ENCODE data around the gene ZNRF3.
"Not testable (repeated sequence)": the region's sequence is repeated elsewhere in the genome, so short reads cannot be mapped to it uniquely, and the experiment has no call there.

The ZNRF3 gene

DNA sequence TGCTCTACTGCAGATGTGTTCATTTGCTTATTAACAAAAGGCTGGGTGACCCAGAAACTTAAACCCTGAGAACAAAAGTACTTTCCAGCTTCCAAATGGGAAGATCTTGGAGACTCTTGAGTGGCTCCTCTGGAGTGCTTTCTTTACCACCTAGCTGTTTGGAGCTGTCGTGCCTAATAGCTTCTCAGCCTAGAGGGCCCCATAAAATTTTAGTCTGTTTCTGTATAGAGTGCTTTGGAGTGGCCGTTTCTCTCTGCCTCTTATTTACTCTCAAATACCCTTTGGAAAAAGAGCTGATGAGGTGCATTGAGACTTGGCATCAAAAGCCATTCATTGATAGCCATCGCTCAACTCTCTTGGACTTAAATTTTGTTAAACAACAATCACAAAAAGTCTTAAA is 50.7 kb downstream of the ZNRF3 start:
- no peak for DNase-seq

DNA sequence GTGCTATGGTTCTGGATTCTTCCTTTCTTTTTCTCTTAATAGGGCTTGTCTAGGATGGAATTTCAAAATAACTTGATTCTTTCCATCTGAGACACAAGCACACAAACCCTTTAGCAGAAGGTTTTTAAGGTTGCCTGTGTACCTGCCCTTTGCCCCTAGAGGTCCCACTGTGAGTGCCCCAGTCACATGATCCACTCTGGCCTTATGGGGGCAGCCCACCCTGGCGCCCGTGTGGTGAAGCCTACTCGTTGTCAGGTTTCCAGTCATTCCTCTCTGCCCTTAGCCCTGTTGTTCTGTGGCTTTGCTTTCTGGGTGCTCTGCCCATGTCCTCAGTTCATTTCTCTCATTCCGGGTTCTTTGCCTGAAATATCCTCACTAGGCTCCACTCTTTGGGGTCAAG is 51.8 kb downstream of the ZNRF3 start:
- no peak for DNase-seq

DNA sequence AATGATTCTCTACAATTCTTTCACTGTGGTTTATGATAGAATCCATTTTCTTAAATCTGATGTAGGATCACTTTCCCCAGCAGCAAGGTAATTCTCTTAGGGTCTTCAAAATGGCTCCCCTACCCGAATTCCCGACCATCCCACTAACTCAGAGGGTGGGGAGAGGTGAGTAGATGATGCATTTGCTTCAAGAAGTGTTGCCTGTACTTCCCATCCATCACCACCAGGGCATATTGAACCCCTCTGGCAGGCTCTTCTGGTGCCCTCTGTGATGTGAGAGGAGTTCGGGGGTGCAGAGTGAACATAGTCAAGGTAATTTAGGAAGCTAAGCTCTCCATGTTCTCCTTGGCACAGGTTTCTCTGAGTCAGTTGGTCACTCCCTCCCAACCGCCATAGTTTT is 52.3 kb downstream of the ZNRF3 start:
- no peak for DNase-seq

DNA sequence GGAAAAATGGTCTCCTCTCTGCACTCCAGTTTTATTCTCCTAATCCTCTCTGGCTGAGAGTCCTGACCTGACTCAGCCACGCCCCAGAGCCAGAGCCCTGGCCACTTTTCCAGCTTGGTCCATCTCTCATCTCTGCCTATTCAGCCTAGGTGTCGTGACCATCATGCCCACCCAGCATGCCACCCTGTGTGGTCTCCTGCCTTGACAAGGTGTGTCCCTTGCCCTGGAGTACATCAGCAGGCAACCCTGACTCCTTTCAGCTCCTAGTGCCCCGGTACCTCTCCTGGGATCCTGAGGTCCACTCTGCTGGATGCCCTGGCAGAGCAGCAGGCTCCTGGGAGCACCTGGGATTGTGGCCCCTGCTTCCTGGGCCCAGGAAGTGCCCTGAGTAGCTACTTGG is 52.8 kb downstream of the ZNRF3 start:
- no peak for DNase-seq

DNA sequence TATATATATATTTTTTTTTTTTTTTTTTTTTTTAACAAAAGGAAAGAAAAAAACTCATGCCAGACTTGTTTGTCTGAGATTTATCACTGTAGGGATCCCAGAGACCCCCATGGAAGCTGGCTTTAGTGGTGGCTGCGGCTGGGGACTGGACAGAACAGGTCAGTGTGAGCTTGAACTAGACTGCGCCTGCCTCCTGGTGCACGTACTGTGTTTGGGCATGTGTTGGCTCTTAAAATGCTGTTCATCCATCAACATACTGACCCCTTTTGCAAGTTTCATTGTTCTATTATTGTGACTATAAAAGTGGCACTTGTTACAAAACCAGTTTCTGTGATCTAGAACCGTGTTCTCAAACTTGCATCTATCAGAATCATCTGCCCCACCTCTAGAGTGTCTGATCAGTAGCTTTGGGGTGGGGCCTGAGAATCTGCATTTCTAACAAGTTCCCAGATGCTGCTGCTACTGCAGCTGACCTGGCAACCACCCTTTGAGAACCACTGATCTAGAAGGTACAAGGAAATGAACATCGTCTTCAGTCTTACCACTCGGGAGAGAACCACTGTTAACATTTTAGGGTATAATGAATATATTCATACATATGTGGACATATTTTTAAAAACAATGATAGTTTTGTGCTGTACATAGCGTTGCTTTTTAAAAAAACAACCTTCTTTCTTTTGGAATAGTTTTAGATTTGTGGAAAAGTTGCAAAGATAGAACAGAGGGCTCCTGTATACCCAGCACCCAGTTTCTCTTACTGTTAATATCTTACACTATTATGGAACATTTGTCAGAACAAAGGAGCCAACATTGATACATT is 54.0 kb downstream of the ZNRF3 start:
- no peak for DNase-seq

DNA sequence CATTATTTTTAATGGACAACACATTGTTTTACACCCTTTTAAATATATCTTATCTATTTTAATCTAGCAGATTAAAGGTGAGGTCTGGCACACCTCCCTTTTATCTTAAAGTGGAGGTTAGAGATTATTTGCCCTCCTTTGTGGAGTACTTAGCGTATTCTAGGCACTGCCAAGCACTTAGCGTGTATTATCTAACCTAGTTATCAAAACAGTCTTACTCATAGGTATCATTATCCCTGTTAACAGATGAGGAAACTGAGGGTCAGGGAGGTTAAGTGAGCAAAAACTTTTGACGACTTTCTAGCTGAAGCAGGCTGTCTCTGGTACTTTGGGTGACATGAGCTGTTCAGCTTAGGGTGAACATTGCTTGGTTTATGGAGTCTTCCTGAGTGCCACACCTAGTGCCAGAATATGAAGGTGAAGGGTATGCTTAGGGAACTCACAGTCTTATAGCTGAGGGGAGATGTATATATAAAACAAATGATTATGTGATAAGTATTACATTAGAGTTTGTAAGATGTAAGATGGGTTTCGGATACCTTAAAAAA is 55.0 kb downstream of the ZNRF3 start:
- DNase-seq, result no peak

DNA sequence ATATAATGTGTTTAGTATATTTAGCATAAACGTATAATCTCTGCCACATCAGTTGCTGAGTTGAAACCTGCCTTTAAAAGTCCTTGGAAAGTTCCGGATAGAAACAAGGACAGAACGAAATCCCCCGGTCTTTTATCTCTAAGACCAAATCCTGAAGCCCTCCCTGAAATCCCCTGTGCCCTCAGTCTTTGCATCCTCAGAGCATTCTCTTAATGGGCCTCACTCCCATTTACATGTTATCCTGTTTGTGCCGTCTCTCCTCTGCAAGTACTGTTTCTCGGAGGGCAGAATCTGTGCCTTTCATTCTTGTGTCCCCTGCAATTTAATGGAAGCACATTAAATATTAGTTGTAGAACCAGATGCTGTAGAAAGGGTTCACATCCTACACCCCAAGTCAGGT is 56.0 kb downstream of the ZNRF3 start:
- no peak for DNase-seq

DNA sequence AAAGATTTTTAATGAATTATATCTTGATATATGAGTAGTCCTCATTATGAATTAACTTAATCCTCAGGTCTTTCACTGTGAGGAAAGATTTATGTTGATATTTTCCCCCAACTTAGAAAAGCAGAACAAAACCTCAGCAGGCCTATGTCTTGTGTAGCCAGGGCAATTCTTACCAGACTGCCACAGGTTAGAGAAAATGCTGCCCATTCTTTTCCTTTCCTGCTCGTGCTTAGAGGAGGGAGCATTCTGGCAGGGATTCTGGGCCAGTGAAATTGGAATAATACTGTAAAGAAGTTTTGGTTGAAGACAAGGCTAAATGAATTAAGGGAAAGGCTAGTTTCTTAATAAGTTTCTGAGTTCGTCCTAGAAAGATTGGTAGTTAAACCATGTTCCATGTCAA is 56.6 kb downstream of the ZNRF3 start:
- no peak for DNase-seq

DNA sequence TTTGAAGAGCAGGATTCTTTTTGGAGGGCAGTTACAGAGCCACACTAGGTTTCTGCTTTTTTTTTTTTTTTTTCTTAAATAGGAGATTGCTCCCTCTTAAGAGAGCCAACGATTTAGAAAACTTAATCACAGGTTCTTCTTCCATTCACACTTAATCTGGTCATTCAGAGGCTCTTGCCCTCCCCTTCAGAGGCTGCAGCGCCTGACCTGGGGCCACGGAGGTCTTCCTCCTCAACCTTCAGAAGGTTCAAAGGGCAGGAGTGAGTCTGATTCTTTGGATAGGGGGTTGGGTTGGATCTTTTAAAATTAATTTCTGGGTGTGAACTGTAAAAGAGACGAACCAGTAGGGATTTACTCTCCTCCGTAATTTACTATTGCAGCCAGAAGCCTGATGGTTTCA is 57.1 kb downstream of the ZNRF3 start:
- DNase-seq, result no peak

DNA sequence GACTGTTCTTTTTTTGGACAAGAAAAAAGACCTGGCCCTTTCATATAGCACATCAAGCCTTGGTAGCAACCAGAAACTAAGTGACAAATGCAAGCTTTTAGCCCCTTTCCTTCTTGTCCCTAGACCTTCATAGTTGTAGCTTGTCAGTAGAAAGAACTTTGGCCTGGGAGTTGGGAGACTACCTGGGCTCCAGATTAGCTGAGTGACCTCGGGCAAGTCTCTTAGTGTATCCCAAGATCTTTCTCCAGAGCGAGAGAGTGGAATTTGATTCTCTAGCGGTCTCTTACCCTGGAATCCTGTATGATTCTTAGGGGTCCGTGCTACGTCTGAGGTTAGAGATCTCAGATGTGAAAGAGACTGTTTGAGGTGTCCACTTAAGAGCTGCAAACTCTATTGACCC is 59.0 kb downstream of the ZNRF3 start:
- no peak for DNase-seq

DNA sequence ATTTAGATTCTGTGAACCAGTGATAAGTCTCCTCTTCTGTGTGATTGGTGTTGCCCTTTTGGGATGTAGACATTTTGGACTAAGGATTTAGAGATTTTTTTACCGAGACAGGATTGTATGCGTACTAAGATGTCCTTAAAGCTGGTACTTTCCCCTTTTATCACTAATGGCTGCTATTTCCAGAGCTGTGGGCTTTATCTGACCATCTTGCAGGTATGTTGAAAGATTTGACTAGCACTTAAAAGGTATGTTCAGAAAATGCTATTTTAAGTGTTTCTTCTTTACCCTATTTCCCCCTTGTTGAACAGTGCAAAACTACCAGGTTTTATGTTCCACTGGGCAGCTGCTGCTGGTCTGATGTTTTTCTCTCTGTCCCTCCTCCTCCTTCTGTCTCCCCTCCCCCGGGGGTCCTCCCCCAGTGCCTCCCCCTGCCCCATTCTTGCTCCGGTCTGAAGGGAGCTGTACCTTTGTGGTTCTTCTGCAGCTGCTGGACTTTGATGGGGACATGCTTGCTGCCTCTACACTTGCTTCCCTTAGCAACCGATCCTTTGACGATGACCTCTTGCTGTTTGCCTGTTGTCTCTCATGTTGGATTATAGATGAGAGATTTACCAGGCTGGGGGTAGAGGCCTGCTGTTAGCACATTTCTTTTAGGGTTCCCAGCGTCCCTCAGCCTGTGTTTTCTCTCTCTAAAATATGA is 59.6 kb downstream of the ZNRF3 start:
- no peak for DNase-seq

DNA sequence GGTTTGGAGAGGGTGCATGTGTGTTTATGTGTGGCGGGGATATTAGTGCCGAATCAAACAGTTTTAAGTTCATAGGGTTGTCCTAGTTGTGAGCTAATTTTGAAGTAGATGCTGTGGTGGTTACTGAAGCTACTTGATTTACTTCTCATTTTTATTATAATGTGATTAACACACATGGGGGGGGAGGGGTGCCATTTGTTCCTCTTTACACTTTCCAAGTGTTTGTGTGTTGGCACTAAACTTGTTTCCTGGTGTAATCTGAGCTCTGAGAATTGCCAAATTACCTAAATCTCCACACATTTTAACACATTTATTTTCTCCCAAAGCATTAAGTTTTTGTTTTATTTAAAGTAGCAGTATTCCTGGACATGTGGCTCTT is 60.1 kb downstream of the ZNRF3 start:
- DNase-seq, result no peak

DNA sequence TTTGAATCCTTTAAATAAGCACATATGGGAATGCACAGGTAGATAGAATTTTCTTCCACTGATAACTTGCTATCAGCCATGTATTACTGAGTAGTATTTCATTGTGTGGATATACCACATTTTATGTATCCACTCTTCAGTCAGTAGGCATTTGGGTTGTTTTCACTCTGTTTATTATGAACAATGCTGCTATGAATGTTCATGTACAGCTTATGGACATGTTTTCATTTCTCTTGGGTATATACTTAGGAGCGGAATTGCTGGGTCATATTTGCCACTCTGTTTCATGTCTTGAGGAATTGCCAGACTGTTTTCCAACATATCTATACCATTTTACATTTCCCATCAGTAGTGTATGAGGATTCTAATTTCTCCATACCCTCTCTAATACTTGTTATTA is 63.8 kb downstream of the ZNRF3 start:
- DNase-seq, result no peak

DNA sequence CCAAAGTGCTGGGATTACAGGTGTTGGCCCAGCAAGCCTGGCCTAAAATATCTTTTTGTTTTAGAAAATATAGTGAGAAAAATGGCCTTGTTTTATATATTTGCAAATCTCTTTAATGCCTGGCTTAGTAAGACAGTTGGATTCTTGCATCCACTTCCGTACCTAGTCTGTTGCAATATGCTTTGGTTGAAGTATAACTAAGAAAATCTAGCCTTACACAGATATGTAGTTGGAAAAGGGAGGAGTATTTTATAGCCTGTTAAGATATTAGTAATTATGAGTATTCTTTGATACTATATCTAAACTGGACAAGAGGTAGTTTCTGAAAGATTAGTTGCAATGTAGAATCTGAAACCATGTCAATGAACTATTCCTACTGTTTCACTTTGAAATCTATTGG is 65.1 kb downstream of the ZNRF3 start:
- no peak for DNase-seq

DNA sequence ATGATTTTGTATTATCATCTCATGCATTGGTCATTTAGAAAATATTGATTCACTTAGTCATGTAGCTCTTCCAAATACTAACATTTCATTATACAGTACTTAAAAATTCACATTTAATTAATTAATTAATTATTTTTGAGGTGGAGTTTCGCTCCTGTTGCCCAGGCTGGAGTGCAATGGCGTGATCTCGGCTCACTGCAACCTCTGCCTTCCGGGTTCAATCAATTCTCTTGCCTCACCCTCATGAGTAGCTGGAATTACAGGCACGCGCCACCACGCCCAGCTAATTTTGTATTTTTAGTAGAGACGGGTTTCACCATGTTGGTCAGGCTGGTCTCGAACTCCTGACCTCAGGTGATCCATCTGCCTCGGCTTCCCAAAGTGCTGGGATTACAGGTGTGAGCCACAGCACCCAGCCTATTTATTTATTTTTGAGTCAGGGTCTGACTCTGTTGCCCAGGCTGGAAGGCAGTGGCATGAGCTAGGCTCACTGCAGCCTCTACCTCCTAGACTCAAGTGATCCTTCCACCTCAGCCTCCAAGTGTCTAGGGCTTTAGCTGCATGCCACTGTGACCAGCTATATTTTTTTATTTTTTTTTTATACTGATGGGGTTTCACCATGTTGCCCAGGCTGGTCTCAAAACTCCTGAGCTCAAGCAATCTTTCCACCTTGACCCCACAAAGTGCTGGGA is 65.6 kb downstream of the ZNRF3 start:
- not testable (repeated sequence) for DNase-seq

DNA sequence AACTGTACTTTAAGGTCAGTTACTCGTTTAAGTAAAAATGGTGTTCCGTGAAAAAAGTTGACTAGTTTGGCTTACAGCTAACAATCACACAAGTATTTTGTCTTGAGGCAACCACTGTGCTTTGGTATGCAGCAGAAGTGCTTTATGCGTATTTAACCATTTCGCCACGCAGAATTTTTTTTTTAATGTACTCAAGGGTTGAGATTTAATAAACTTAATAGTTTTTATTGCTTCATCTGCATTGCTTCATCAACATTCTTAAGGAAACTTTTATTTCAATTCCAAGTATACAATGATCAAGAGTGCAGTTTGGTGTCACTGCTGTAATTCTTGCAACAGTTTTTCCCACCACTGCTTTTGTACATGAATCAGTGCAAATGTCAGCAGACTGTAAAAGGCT is 66.4 kb downstream of the ZNRF3 start:
- no peak for DNase-seq

DNA sequence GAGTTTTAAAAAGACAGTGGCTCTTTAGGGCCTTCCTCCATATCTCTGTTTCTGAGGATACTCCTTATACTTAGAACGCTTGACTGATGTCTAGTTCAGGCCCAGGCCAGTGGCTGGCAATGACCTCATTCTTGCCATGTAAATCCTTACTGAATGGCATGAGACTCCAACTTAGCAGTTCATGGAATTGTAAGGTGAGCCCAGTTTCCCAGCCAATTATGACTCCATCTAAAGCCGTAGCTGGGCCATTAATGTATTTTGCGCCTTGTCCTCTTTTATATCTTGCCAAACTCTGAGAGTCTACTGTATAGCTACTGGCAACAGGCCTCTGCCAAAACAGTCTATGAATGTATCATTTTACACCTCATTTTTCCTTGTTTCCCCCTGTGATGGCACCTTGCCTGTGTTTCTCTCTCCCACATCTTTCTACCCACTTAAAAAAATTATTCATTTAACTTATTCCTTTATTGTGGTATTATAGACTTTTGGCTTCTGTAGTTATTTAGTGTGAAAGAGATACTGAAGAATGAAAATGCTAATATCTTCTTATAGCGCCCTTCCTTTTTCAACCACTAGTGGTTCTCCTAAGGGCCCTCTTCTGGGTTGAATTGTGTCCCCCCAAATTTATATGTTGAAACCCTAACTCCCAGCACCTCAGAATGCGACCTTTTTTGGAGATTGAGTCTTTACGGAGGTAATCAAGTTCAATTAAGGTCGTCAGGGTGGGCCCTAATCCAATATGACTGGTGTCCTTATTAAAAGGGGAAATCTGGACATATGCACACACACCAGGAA is 67.4 kb downstream of the ZNRF3 start:
- no peak for DNase-seq

DNA sequence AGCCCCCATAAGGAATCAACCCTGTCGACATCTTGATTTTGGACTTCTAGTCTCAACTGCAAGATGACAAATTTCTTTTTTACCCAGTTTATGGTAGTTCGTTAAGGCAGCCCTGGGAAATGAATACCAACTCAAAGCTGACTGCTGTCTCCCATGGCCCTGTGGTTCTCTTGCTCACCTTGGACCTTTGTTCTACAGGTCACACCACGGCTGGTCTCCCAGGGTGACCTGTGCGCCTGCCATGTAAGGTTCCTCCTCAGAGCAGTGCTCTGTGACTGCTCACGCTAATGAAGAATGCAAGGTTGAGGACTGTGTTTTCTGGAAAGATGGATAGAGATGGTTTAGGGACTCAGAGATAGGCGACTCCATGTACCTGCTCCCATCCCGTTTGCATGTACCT is 68.2 kb downstream of the ZNRF3 start:
- no peak for DNase-seq

DNA sequence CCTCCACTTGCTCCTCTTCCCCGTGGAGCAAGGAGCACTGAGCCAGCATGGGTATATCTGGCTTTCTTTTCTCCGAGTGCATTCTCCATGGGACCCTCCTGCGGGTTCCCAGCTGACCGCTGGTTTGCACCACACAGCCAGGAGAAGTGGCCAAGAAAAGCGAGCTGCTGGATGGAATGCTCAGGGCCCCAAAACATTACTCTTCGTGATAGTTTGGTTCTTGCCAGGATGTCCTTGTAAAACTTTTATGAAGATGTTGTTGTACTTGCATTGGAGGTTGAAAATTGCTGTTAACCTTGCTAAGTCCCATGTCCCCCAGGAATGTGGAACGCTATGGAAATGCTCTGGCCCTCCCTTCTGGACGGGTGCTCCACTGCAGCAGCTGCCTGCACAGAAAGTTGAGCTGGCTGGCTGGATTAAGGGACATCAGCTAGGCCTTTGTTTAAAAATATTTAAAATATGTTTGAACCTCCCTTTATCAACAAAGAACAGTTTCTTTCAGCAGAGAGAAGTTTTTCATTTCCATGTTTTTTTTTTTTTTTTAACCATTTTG is 68.7 kb downstream of the ZNRF3 start:
- DNase-seq, result no peak

DNA sequence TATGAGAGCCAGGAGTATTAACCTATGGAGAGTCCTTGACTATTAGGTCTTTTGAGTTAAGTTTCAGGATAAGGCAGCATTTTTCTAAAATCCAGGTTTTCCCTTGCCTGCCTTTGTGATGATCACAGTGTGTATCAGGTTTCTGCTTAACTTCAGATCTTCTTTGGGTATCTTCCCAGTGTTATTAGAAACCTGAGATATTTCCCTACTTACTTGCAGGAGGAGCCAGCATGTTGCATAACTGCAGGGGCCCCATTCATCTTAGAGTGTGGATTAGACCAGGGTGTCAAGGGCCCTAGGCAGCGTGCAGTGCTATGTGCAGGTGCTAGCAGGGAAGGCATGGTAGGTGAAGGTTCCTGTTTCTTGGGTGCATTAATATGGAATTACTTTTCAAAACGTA is 69.5 kb downstream of the ZNRF3 start:
- no peak for DNase-seq

DNA sequence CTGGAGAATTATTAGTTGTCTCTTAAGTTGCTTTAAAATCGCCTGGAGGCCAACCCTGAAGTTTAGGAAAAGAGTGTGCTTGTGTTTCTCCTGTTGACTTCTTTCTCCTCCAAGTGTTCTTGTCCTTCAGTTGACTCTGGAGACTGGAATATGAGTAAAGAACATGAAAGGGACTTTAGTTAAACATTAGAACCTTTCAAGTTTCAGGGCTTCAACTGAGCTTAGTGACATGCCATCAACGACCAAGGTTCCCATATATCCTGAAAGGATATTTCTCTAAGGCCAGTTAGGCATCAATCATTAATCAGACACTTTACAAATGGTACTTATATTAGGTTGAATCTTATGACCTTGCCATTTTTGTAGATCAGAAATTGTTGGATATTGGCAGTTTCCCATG is 70.0 kb downstream of the ZNRF3 start:
- no peak for DNase-seq

DNA sequence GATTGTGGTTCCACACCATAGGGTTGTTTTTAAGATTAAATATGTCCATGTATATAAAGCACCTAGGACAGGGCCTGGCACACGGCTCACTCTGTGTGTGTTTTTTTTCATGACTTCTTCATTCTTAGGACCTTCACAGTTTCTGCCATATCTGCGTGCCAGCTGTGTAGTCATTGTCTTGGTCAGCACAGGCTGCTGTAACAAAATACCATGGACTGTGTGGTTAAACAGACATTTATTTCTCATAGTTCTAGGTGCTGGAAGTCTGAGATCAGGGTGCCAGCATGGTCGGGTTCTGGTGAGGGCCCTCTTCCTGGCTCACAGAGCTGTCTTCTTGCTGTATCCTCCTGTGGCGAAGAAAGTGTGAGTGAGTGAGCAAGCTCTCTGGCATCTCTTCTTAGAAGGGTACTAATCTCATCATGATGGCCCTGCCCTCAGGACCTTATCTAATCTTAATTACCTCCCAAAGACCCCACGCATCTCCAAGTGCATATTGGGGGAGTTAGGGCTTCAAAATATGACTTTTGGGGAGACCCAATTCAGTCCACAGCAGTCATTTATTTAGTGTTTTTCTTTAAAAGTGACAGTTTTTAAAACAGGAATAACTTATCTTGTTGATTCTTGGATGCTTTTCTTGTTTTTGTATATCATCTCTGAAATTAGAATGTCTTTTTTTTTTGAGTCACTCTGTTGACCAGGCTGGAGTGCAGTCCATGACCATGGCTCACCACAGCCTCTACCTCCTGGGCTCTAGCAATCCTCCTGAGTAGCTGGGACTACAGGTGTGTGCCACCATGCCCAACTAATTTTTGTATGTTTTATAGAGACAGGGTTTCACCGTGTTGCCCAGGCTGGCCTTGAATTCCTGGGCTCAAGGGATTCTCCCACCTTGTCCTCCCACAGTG is 70.9 kb downstream of the ZNRF3 start:
- no peak for DNase-seq
